ENCODE results near the gene TMEM245.
"Not testable (repeated sequence)": the region's sequence is repeated elsewhere in the genome, so short reads cannot be mapped to it uniquely, and the experiment has no call there.

Gene TMEM245

GRCh38 chr9:108994695-108995094 is 125.1 kb downstream of the TMEM245 start:
- DNase-seq (ENCODE audit: low read depth in 2 of 2) = no peak

GRCh38 chr9:108991479-108991878 is 128.3 kb downstream of the TMEM245 start:
- no peak for DNase-seq (ENCODE audit: low read depth in 2 of 2)

- no peak for DNase-seq (ENCODE audit: low read depth in 2 of 2)
These were observed 135.9 kb downstream of the TMEM245 start for GRCh38 chr9:108983885-108984284.

GRCh38 chr9:108980893-108981292 is 138.9 kb downstream of the TMEM245 start:
- DNase-seq (ENCODE audit: low read depth in 2 of 2) = no peak

- no peak for DNase-seq (ENCODE audit: low read depth in 2 of 2)
These were observed 141.5 kb downstream of the TMEM245 start for GRCh38 chr9:108978205-108978604.

- no peak for DNase-seq (ENCODE audit: low read depth in 2 of 2)
These were observed 145.9 kb downstream of the TMEM245 start for GRCh38 chr9:108973895-108974294.

GRCh38 chr9:108972626-108973209 is 147.0 kb downstream of the TMEM245 start:
- DNase-seq (ENCODE audit: low read depth in 2 of 2) = no peak

GRCh38 chr9:108972186-108972585 is 147.6 kb downstream of the TMEM245 start:
- no peak for DNase-seq (ENCODE audit: low read depth in 2 of 2)

GRCh38 chr9:108971392-108971791 is 148.4 kb downstream of the TMEM245 start:
- not testable (repeated sequence) for DNase-seq (ENCODE audit: low read depth in 2 of 2)

GRCh38 chr9:108967916-108968315 is 151.8 kb downstream of the TMEM245 start:
- no peak for DNase-seq (ENCODE audit: low read depth in 2 of 2)
